Measurements from ENCODE around the gene PDGFD.

Gene PDGFD

GRCh38 chr11:104145062-104145461 lies 18.9 kb downstream of the PDGFD start:
- DNase-seq (ENCODE audit: low spot score): no peak

DNA sequence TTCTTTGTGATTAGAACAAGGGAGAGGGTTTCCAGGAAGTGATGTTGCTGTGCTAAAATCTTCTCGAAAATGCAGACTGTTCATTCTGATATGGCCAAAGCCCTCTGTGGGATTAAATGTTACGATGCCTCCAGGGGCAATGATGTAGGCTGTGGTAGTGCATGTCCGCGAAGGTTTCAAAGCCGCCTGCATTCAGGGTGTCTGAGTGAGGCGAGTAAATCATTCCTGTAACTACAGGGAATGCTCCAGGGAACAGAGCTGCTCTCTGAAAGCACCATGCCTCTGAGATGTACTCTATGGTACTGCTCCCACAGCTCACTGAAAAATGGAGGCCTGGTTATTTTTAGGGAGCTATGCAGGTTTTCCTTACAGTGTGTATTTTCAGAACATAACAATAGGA lies 21.2 kb downstream of the PDGFD start:
- DNase-seq (ENCODE audit: low spot score): no peak

GRCh38 chr11:104136861-104137260 lies 27.1 kb downstream of the PDGFD start:
- no peak for DNase-seq (ENCODE audit: low spot score)

DNA sequence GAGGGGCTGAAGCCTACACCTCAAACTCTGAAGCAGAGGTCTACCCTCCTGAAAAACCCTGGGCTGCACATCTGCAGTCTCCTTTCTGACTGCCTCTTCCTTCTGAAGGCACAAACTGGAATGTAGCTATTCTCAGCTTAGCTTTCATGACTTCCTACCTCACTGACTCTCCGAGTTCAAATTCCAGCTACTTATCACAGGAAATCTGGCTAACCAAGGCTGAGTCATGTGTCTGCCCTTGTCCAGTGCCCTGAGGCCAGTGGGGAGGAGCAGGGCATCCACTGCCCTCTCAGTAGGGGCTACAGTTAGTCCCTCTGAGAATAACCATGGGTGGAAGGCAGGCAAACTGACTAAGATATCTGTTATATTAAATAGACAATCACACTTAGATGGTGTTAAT lies 29.2 kb downstream of the PDGFD start:
- DNase-seq (ENCODE audit: low spot score): peak; percentile 12

DNA sequence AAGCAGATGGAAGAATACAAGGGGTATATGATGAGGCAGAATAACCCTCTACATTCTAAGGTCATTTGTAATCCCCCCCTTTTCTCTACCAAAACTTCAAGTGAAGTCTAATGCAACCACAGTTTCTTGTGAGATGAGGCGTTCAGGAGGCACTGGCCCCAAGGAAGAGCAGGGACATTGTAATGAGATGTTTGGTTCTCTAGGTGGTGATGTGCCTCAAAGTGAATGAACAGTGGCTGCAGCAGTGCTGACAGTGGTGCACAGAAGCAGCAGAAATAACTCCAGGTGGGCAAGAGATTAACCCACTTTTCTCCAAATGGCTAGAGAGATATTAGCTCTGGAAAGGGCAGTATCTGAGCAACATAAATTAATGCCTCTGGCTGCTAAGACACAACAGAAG lies 33.8 kb downstream of the PDGFD start:
- DNase-seq (ENCODE audit: low spot score): no peak

DNA sequence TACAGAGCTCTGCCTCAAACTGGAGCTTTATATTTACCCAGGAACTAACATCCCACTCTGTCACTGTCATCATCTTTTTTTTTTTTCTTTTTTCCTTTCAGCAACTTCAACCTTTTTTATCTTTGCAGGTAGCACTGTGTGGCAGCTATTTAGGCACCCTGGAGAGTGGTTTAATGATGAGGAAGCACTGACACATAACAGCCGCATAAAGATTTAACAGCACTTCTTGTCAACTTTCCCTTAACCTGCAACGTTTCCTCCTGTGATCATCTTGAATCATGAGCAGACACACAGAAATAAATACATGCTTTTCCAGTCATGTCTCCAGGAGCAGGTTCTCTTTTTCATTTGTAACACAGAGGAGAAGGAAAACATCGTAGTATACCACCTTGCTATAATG lies 34.8 kb downstream of the PDGFD start:
- no peak for DNase-seq (ENCODE audit: low spot score)

- DNase-seq (ENCODE audit: low spot score): peak; percentile 13
Observed at GRCh38 chr11:104127828-104128227, 36.1 kb downstream of the PDGFD start.

DNA sequence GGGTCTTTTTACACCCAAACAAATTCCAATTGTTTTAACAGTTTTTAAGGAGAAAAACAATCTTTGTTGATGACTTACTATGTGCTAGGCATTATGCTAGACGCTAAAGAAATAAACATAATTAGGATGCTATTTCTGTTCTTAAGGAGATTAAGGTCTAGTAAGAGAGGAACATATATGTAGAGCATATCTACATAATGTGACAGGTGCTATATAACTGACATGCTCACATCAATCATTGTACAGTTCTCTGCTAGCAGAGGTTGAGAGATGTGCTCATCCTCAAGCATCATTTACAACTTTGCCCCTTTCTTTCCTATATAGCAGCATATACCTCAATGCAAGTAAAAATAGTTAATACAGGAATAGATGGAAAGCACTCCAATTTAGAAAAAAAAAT lies 37.5 kb downstream of the PDGFD start:
- no peak for DNase-seq (ENCODE audit: low spot score)

- DNase-seq (ENCODE audit: low spot score): no peak
Observed at GRCh38 chr11:104124979-104125378, 39.0 kb downstream of the PDGFD start.

- DNase-seq (ENCODE audit: low spot score): no peak
Observed at GRCh38 chr11:104122836-104123235, 41.1 kb downstream of the PDGFD start.

- no peak for DNase-seq (ENCODE audit: low spot score)
Observed at GRCh38 chr11:104122011-104122635, 41.8 kb downstream of the PDGFD start.

- DNase-seq (ENCODE audit: low spot score): no peak
Observed at GRCh38 chr11:104120493-104121137, 43.3 kb downstream of the PDGFD start.

- no peak for DNase-seq (ENCODE audit: low spot score)
Observed at GRCh38 chr11:104118105-104118744, 45.7 kb downstream of the PDGFD start.

DNA sequence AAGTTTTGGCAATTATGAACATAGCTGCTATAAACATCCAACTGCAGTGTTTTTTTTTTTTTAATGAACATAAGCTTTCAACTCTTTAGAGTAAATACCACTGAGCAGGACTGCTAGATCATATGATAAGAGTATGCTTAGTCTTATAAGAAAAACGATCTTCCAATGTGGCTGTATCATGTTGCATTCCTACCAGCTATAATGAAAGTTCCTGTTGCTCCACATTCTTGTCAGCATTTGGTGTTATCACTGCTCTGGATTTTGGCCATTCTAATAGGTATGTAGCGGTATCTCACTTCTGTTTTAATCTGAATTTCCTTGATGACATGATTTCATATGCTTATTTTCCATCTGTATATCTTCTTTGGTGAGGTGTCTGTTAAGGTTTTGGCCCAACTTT lies 50.4 kb downstream of the PDGFD start:
- DNase-seq (ENCODE audit: low spot score): no peak

DNA sequence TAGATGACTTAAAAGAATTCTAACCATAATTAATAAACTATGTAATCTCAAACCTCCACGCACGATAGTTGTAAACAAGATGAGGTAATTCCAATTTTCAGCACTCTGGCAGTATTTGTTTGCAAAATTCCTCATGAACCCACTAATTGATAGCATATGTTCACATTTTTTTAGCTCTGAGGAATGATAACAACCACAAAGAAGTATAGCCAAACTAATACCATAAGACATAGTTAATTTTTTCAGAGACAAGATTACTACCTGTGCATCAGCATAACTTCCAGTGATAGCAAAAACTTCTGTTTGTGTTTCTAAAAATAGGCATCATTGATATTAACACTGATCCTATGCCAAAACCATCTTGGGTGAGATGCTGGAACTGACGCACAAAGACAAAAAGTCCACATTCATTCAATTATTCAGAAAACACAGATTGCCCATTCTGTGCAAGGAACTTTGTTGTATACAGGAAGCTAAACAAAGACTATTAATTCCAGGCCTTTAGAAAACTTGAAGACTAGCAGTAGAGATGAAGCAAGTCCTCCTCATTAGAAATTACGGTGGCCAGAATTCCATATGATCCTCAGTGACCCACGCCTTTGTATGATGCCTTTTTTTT lies 57.7 kb downstream of the PDGFD start:
- DNase-seq (ENCODE audit: low spot score): no peak

GRCh38 chr11:104105155-104105554 lies 58.8 kb downstream of the PDGFD start:
- no peak for DNase-seq (ENCODE audit: low spot score)

DNA sequence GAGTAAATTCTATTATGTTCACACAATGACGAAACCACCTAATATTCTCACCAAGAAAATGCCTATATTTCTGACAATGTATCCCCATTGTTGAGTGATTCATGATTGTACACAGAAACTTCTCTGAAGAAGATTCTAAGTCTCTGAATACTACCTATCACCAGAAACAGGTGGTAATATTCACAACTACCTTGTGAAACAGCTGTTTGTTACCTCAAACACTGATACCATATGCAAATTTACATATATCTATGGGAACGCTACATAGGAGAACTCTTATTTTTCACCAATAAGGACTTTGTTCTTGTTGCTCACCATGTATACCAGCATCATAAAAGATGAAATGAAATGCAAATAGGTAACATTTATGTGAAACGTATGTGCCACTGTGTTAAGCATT lies 59.3 kb downstream of the PDGFD start:
- DNase-seq (ENCODE audit: low spot score): no peak

- no peak for DNase-seq (ENCODE audit: low spot score)
Observed at GRCh38 chr11:104104201-104104600, 59.7 kb downstream of the PDGFD start.

DNA sequence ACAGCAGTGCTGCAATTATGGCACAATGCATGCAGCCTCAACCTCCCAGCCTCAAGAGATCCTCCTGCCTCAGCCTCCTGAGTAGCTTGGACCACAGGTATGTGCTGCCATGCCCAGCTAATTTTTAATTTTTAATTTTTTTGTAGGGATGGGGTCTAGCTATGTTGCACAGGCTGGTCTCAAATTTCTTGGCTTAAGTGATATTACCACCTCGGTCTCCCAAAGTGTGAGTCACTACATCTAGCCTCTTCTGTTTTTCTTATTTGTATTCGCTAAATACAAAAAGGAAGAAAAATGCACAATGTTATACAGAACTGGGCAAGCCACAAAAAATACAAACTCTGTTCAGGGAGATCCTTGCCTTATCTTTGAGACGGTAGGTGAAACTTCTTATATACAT lies 65.4 kb downstream of the PDGFD start:
- DNase-seq (ENCODE audit: low spot score): no peak

- DNase-seq (ENCODE audit: low spot score): no peak
Observed at GRCh38 chr11:104098132-104098531, 65.8 kb downstream of the PDGFD start.

- DNase-seq (ENCODE audit: low spot score): no peak
Observed at GRCh38 chr11:104096900-104097299, 67.0 kb downstream of the PDGFD start.

DNA sequence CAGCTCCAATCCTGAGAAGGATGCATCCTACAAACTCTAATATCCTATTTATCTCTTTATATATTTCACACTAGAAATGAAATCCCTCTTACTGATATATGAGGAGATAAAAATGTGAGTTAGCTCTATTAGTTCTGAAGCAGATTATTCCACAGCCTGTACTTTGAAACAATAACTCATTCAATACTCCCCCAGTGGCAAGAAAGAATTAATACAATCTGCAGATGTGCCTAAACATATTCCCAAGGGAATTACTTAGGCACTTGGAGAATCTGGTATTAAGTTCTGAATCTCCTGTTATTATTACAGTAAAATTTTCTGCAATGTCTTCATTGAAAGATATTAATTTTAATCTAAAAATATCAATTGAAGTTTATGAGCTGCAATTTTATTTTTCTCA lies 68.2 kb downstream of the PDGFD start:
- DNase-seq (ENCODE audit: low spot score): no peak

DNA sequence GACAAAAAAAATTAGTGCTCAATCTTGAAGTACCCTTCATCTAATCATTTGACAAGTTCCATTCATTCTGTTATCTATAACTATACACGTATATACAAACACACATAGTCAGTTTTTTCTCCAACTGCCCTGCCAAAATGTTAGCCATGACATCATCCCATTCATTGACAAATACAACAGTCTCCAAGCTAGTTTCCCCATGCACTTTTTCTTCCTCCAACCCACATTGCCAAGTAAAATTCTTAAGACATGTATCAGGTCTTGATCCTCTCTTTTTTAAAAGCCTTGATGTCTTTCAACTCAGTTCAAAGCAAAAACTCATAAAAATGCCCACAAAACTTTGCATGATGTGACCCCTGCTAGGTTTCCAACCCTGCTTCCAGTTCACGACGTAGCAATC lies 69.4 kb downstream of the PDGFD start:
- DNase-seq (ENCODE audit: low spot score): no peak
